ENCODE results near the gene TXNDC2.

DNA sequence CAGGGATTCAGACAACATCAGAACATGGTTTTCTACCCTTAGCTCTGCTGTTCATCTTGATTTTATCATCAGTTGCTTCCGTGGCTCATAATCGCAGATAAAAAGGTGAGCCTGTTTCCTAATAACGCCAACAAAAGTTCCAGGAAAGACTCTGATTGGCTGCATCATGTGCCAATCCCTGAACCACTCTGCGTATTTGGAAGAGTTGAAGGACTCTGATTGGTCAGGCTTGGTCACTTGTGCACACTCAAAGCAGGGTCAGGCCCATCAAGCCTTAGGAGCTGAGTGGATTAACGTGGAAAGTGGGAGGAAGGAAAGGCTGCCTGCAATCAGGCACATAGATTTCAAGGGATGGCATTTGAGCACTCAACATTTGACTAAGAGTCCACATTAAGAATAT lies 11.4 kb downstream of the TXNDC2 start:
- no peak for TF ChIP-seq POLR2AphosphoS5 (IDR thresholded peaks at IDR 0.05)
- TF ChIP-seq, protein P1, sequence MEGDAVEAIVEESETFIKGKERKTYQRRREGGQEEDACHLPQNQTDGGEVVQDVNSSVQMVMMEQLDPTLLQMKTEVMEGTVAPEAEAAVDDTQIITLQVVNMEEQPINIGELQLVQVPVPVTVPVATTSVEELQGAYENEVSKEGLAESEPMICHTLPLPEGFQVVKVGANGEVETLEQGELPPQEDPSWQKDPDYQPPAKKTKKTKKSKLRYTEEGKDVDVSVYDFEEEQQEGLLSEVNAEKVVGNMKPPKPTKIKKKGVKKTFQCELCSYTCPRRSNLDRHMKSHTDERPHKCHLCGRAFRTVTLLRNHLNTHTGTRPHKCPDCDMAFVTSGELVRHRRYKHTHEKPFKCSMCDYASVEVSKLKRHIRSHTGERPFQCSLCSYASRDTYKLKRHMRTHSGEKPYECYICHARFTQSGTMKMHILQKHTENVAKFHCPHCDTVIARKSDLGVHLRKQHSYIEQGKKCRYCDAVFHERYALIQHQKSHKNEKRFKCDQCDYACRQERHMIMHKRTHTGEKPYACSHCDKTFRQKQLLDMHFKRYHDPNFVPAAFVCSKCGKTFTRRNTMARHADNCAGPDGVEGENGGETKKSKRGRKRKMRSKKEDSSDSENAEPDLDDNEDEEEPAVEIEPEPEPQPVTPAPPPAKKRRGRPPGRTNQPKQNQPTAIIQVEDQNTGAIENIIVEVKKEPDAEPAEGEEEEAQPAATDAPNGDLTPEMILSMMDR (IDR thresholded peaks at IDR 0.05) = no peak
